Liver (tissue), 9 donors: ENCODE data around the gene GCNT2. TPM values are rescaled to one million over a fixed set of nuclear protein-coding genes. Genes with fewer than 3 reads are reported as not detected.
"Not testable (repeated sequence)": the region's sequence is repeated elsewhere in the genome, so short reads cannot be mapped to it uniquely, and the experiment has no call there.

Experiments used
- DNase-seq: peaks from one replicate; pipeline ENCODE4 v3.0.0-alpha.2; 2017; ENCODE audit warnings: low spot score
- H3K27ac ChIP-seq, 2 donors: one replicate each; pipeline ENCODE4 v1.7.0; 2013; ENCODE audit warnings: inconsistent platforms in 2 of 2, low read length in 2 of 2, control low read depth in 1 of 2, low read depth in 1 of 2, mild to moderate bottlenecking in 1 of 2
- H3K27me3 ChIP-seq, 4 donors: one replicate each; pipeline versions ENCODE4 v1.6.1 to v1.7.0; 2013; ENCODE audit warnings: low read length in 3 of 4, inconsistent platforms in 1 of 4, mild to moderate bottlenecking in 1 of 4, moderate library complexity in 1 of 4; ENCODE audit not compliant: control insufficient read depth in 4 of 4, insufficient read depth in 4 of 4
- H3K36me3 ChIP-seq, 4 donors: one replicate each; pipeline versions ENCODE4 v1.6.1 to v1.7.0; 2013; ENCODE audit warnings: low read length in 3 of 4, mild to moderate bottlenecking in 3 of 4, low read depth in 1 of 4, moderate library complexity in 1 of 4; ENCODE audit not compliant: control insufficient read depth in 4 of 4, insufficient read depth in 3 of 4
- H3K4me1 ChIP-seq, 4 donors: one replicate each; pipeline versions ENCODE4 v1.6.1 to v1.7.0; 2013; ENCODE audit warnings: low read length in 3 of 4, mild to moderate bottlenecking in 3 of 4, moderate library complexity in 1 of 4; ENCODE audit not compliant: control insufficient read depth in 4 of 4, insufficient read depth in 4 of 4
- H3K4me3 ChIP-seq, 3 donors: one replicate each; pipeline versions ENCODE4 v1.6.1 to v1.7.0; 2013; ENCODE audit warnings: low read length in 3 of 3, control low read depth in 1 of 3, low read depth in 1 of 3, mild to moderate bottlenecking in 1 of 3
- H3K9ac ChIP-seq, 2 donors: one replicate each; pipeline ENCODE4 v1.7.0; 2013; ENCODE audit warnings: low read length in 2 of 2, mild to moderate bottlenecking in 2 of 2, moderate library complexity in 2 of 2, control low read depth in 1 of 2, low read depth in 1 of 2
- H3K9me3 ChIP-seq, 4 donors: one replicate each; pipeline versions ENCODE4 v1.6.1 to v1.7.0; 2013; ENCODE audit warnings: low read length in 3 of 4; ENCODE audit not compliant: control insufficient read depth in 4 of 4
- EGR1 ChIP-seq, 2 donors: IDR thresholded peaks; 2 replicates each; pipeline ENCODE4 v1.6.1; 2016 to 2018; ENCODE audit warnings: antibody characterized with exemption in 2 of 2, low read depth in 2 of 2
- FOXA2 ChIP-seq: IDR thresholded peaks from 2 replicates; pipeline ENCODE4 v1.6.1; 2016; ENCODE audit warnings: antibody characterized with exemption
- HNF4A ChIP-seq, 2 donors: conservative IDR thresholded peaks; 2 replicates each; pipeline ENCODE4 v1.6.1; 2016; ENCODE audit warnings: antibody characterized with exemption in 2 of 2, mild to moderate bottlenecking in 2 of 2
- HNF4G ChIP-seq: IDR thresholded peaks from 2 replicates; pipeline ENCODE4 v1.6.1; 2016; ENCODE audit warnings: antibody characterized with exemption
- NR2F2 ChIP-seq: IDR thresholded peaks from 2 replicates; pipeline ENCODE4 v1.6.1; 2016; ENCODE audit warnings: antibody characterized with exemption
- RAD21 ChIP-seq, 2 donors: IDR thresholded peaks; 2 replicates each; pipeline ENCODE4 v1.6.1; 2016; ENCODE audit warnings: antibody characterized with exemption in 2 of 2, mild to moderate bottlenecking in 2 of 2
- RXRA ChIP-seq, 2 donors: IDR thresholded peaks; 2 replicates each; pipeline ENCODE4 v1.6.1; 2017 to 2018; ENCODE audit warnings: antibody characterized with exemption in 2 of 2, mild to moderate bottlenecking in 1 of 2
- SP1 ChIP-seq: IDR thresholded peaks from 2 replicates; pipeline ENCODE4 v1.6.1; 2018; ENCODE audit warnings: antibody characterized with exemption, mild to moderate bottlenecking
- YY1 ChIP-seq: IDR thresholded peaks from 2 replicates; pipeline ENCODE4 v1.6.1; 2016; ENCODE audit warnings: antibody characterized with exemption, mild to moderate bottlenecking
- WGBS: extraction: QIAGEN DNeasy Blood & Tissue Kit; methylation state at CpG from one replicate; pipeline ENCODE4 v1.1.7; 2013; 5-methylcytosine and 5-hydroxymethylcytosine counted together
- polyA plus RNA-seq, 2 donors: library from polyadenylated mRNA; stranded (reverse) in 1 of 2; unstranded in 1 of 2; fragments of 200-250 nt in 1 of 2; fragments of >200 nt in 1 of 2; fragmentation: Nextera tagmentation in 1 of 2; extraction: Ambion mirVana in 1 of 2; gene quantifications; one replicate each; pipeline versions ENCODE4 v1.2.1 to v1.2.3, GENCODE V29; 2013 to 2015
- total RNA-seq, 2 donors: library from RNA; depleted of rRNA; stranded (reverse); fragments of >200 nt; gene quantifications; one replicate each; pipeline ENCODE4 v1.2.3, GENCODE V29; 2014
- TF ChIP-seq, protein P1 (sequence below): IDR thresholded peaks from 2 replicates; pipeline ENCODE4 v1.6.1; 2016; ENCODE audit warnings: antibody characterized with exemption
- TF ChIP-seq, protein P2 (sequence below): IDR thresholded peaks from 2 replicates; pipeline ENCODE4 v1.6.1; 2016; ENCODE audit warnings: antibody characterized with exemption
- TF ChIP-seq, protein P3 (sequence below): IDR thresholded peaks from 2 replicates; pipeline ENCODE4 v1.6.1; 2016; ENCODE audit warnings: antibody characterized with exemption
- donor health status: healthy.
- donor health status: healthy.
- donor health status: healthy.
- donor health status: healthy.
- donor health status: healthy.

Gene GCNT2
- total and polyA plus RNA-seq, 4 donors, result 2.8 to 16.7 (median 4.2) TPM

DNA sequence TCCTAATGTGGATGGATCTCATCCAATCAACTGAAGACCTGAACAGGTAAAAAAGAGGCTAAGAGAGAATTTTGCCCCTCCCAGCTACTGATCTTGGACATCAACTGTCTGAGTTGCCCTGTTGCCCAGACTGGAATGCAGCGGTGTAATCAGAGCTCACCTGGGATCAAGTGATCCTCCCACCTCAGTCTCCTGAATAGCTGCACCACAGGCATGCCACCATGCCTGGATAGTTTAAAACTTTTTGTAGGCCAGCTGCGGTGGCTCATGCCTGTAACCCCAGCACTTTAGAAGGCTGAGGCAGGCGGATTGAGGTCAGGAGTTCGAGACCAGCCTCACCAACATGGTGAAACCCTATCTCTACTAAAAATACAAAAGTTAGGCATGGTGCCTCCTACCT is 34.9 kb upstream of the GCNT2 start:
- H3K4me1 ChIP-seq, result no peaks in the 10 kb centered on the region
- no peaks in the 10 kb centered on the region for H3K9me3 ChIP-seq
- 90% methylated on average over 4 of the region's 4 CpGs for whole genome bisulfite sequencing

DNA sequence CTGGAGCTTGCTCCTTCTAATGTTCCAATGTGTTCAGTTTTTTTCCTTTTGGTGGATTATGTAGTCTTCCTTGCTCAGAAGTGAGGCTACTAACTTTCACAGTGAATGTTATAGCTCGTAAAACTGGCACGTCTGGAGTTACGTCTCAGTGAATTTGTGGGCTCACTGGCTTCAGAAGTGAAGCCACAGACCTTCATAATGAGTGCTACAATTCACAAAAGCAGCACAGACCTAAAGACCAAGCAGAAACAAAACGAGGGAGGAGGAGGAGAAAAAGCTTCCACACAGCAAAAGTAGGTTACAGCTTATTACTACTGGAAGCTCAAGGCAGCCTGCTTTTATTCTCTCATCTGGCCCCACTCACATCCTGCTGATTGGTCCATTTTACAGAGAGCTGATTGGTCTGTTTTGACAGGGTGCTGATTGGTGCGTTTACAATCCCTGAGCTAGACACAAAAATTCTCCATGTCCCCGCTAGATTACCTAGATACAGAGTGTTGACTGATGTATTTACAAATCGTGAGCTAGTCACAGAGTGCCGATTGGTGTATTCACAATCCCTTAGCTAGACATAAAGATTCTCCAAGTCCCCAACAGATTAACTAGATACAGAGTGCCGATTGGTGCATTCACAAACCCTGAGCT is 34.1 kb upstream of the GCNT2 start:
- H3K27me3 ChIP-seq, H3K4me3 ChIP-seq, H3K36me3 ChIP-seq, H3K4me1 ChIP-seq, DNase-seq, H3K9ac ChIP-seq, H3K27ac ChIP-seq, H3K9me3 ChIP-seq: not testable (repeated sequence)
- 85% methylated on average over 9 of the region's 9 CpGs for WGBS

More for the DNA sequence above, 34.9 kb upstream of the GCNT2 start:
- DNase-seq, result no peak
- no peak overlapping the region for H3K4me3 ChIP-seq
- H3K27ac ChIP-seq, result no peak overlapping the region
- no peaks in the 10 kb centered on the region for H3K36me3 ChIP-seq
- TF ChIP-seq SP1 (no peak), HNF4G (no peak), RAD21 (IDR thresholded peaks at IDR 0.05) (no peak), RXRA (IDR thresholded peaks at IDR 0.05) (no peak), YY1 (no peak), HNF4A (conservative IDR thresholded peaks at IDR 0.05) (no peak), FOXA2 (no peak), NR2F2 (no peak)
- TF ChIP-seq, protein P1, sequence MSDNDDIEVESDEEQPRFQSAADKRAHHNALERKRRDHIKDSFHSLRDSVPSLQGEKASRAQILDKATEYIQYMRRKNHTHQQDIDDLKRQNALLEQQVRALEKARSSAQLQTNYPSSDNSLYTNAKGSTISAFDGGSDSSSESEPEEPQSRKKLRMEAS, result no peak
- TF ChIP-seq, protein P2, sequence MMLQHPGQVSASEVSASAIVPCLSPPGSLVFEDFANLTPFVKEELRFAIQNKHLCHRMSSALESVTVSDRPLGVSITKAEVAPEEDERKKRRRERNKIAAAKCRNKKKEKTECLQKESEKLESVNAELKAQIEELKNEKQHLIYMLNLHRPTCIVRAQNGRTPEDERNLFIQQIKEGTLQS, result no peak
- TF ChIP-seq, protein P3, sequence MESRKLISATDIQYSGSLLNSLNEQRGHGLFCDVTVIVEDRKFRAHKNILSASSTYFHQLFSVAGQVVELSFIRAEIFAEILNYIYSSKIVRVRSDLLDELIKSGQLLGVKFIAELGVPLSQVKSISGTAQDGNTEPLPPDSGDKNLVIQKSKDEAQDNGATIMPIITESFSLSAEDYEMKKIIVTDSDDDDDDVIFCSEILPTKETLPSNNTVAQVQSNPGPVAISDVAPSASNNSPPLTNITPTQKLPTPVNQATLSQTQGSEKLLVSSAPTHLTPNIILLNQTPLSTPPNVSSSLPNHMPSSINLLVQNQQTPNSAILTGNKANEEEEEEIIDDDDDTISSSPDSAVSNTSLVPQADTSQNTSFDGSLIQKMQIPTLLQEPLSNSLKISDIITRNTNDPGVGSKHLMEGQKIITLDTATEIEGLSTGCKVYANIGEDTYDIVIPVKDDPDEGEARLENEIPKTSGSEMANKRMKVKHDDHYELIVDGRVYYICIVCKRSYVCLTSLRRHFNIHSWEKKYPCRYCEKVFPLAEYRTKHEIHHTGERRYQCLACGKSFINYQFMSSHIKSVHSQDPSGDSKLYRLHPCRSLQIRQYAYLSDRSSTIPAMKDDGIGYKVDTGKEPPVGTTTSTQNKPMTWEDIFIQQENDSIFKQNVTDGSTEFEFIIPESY, result no peak
- H3K27me3 ChIP-seq, result peaks cover 0 to 4% (median 0%) of the 10 kb centered on the region in 4 donors
- no peak overlapping the region for H3K9ac ChIP-seq

DNA sequence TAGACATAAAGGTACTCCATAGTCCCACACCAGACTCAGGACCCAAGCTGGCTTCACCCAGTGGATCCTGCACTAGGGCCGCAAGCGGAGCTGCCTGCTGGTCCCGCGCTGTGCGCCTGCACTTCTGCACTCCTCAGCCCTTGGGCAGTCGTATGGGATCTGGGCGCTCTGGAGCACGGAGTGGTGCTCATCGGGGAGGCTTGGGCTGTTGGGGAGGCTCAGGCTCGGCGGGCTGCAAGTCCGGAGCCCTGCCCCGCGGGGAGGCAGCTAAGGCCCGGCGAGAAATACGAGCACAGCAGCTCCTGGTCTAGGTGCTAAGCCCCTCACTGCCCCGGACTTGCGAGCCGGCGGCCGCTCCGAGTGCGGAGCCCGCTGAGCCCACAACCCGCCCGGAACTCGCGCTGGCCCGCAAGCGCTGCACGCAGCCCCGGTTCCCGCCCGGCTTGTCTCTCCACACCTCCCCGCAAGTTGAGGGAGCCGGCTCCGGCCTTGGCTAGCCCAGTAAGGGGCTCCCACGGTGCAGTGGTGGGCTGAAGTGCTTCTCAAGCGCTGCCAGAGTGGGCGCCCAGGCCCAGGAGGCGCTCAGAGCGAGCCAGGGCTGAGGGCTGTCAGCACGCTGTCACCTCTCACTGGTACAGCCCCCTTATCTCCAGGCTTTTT is 33.4 kb upstream of the GCNT2 start:
- 71% methylated on average over 44 of the region's 44 CpGs for WGBS
- Histone ChIP-seq H3K4me1 (no peaks in the 10 kb centered on the region), H3K36me3 (no peaks in the 10 kb centered on the region), H3K27ac (no peak overlapping the region), H3K27me3 (peaks cover 0 to 4% (median 0%) of the 10 kb centered on the region in 4 donors), H3K9me3 (no peaks in the 10 kb centered on the region), H3K9ac (no peak overlapping the region), H3K4me3 (no peak overlapping the region)
- no peak for TF ChIP-seq EGR1 (IDR thresholded peaks at IDR 0.05; ENCODE audit: low read depth in 2 of 2)
- DNase-seq, result no peak
